Measurements from ENCODE around the gene MRTO4.

DNA sequence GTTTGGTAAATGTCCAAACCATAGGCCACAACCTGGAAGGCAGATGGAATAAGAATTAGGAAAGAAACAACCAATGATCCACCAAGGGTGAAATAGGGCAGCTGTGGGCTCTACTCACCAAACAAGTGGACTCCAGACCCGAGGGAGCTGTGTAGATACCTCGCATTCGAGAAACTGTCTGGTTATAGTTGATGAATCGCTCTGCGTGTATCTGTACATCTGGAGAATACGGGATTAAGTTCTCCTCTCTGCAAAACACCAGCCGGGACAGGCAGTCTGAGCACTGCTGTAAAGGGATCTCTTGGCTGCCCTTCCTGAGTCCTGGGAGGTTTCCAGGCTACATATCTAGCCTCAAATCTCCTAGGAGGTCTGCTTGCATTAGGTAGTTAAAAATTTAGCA lies 32.2 kb upstream of the MRTO4 start:
- TF ChIP-seq POLR2AphosphoS5 (IDR thresholded peaks at IDR 0.05) = no peak
- TF ChIP-seq CTCF (IDR thresholded peaks at IDR 0.05 in 8 of 11, conservative IDR thresholded peaks at IDR 0.05 in 3 of 11) = no peak

Data from spleen (tissue), 7 donors.